Measurements from ENCODE around the gene STK16. TPM values are rescaled to one million over a fixed set of nuclear protein-coding genes. Genes with fewer than 3 reads are reported as not detected.

The STK16 gene, protein sequence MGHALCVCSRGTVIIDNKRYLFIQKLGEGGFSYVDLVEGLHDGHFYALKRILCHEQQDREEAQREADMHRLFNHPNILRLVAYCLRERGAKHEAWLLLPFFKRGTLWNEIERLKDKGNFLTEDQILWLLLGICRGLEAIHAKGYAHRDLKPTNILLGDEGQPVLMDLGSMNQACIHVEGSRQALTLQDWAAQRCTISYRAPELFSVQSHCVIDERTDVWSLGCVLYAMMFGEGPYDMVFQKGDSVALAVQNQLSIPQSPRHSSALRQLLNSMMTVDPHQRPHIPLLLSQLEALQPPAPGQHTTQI
- 23.7 and 42.6 TPM in 2 replicates for total RNA-seq

DNA sequence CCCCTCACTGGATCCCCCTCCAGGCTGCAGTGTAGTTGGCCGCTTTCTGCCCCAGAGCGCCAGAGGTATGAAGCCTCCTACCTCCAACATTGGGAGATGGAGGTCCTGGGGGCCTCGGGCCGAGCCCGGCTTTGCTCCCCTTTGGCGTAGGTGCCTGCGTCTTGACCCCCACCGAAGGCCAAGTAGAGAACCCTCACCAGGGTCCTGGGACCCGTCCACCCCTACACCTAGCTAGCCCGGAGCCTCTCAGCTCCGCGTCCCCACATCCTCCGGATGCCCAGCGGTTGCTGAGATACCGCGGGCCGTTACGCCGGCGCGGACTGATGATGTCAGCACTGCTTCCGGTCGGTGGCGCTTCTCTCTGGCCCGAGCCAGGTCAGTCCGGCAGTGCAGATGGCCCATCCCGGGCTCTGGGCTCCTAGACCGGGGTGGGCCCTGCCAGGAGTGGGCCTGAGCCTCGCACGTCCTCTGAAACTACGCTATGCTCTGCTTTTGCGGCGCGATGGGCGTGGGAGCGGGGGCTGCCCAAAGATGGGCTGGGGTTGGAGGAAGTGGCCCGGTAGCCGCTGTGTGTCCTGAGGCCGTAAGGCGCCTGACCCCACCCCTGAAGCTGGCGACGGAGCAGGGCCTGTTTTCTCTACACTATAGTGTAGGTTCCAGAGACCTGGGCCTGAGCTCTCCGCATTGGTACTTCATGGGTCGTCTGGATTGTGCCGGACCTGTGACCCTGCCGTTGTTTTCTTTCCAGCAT is at the start of gene STK16, which contains the start of gene GLB1L:
STK16 (plus strand) TSS at position 332 of the 751 bp plus-strand sequence. CDS start 521 bp downstream, outside the sequence.
GLB1L (minus strand) TSS at position 297 of the 751 bp plus-strand sequence. CDS start 1,871 bp downstream, outside the sequence.

DNA sequence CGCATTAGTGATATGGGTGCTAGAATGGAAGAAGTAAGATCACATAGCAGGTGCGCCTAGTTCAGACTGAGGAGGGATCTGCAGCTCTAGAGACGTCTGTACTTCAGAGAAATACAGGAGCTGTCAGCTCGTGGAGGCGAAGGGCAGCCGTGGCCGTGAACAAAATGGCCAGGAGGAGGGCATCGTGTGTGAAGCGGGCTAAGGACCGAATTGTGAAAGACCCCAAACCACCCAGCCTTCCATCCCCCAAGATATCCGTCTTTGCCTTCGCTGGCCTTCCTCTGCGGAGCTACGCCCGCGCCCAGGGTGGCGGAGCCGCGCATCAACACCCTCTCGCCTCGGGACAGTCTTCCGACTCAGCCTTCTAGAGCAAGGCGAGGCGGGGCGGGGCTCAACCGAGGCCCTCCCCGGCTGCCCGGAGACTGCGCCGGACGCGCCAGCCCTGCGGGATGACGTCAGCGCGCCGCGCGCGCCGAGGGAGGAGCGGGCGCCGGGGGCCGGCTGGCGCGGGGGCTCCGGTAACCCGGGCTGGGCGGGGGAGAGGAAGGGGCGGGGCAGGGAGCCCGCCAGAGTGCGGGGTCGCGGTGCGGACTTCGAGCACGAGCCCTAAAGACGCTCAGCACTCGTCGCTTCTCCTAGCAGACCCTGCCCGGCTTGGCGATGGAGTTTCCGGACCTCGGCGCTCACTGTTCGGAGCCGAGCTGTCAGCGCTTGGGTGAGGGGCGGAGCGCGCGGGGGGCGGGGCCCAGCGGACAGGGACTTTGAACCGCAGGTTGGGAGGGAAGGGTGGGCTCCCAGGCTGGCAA is 38.7 kb upstream of the STK16 start, which contains the start of gene ZFAND2B:
ZFAND2B (plus strand) TSS at position 455 of the 806 bp plus-strand sequence; CDS start at position 661, 206 bp downstream.

DNA sequence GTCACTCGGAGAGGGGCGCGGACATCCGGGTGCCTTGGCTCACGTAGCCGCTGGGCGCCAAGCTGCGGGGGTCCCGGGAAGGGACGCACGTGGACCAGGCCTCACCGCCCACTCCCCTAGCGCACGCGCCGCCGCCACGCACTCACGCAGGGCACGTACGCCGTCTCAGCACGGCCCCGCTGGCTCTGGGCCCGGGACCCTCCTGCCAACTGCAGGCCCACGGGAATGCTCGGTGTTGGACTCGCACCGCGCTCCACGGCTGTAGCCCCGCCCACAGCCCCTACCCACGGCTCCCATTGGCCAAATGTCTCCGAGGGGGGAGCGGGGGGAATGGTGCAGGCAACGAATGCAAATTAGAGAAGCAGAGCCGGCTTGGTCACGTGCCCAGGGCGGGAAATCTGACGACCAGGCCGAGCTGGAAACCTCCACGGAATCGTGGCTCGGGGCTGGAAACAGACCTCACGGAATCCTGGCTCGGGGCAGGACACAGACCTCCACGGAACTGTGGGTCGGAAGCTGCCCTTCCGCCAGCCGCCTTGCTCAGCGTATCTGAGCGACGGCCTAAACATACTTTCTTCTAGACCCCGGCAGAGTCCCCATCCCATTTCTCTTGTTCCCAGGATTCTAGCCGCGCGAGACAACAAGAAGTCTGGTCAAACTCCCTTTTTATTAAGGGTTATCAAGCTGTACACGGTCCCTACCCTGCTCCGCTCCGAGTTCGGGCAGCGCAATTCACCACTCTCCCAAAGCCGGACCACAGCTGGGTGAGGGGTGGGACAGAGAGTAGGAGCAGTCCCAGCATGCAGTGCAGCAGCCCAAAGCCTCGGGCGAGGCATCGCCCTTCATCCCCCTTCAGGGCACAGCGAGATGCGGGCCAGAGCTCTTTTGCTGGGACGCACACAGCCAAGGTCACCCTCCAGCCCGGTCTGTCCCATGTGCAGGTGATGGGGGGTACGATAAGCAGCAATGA is 26.3 kb upstream of the STK16 start, which contains the start of gene ABCB6:
ABCB6 (minus strand) TSS at position 227 of the 970 bp plus-strand sequence. CDS start 285 bp downstream, outside the sequence.

DNA sequence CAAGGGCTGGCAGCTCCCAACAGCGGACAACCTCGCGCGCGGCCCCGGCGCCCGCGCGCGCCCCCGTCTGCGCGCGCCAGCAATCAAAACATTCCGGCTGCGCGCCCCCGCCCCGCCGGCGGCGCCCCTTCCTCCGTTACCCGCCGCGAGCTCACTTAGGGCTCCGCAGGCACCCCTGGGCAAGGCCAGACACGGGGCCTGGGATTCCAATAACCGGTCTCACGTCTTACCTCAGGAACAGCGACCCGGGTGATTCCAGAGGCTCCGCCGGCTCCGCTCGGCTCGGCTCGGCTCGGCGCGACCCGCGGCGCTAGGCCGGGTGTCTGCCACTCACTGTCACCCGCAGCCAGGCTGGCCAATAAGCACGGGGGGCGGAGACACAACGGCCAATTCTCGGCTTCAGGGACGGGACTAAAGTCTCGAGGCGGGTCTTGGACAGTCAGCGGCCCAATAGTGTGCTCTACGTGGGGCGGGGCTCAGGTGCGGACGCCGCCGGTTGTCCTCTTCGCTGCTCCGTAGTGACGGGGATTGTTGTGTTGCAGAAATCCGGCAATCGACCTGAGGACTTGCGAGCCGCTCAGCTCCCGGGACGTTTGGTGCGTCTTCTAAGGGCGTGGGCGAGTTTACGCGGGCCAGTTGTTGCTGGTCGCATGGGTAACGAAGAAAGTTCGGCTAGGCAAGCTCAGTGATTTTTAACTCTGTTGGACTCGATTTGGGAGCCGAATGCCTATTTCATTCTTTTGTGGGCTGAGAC is 15.8 kb upstream of the STK16 start, which contains the start of the genes ANKZF1 and ATG9A:
ANKZF1 (plus strand) TSS at position 502 of the 754 bp plus-strand sequence. CDS start 452 bp downstream, outside the sequence.
ATG9A (minus strand) TSS at position 332 of the 754 bp plus-strand sequence. CDS start 1,612 bp downstream, outside the sequence.

DNA sequence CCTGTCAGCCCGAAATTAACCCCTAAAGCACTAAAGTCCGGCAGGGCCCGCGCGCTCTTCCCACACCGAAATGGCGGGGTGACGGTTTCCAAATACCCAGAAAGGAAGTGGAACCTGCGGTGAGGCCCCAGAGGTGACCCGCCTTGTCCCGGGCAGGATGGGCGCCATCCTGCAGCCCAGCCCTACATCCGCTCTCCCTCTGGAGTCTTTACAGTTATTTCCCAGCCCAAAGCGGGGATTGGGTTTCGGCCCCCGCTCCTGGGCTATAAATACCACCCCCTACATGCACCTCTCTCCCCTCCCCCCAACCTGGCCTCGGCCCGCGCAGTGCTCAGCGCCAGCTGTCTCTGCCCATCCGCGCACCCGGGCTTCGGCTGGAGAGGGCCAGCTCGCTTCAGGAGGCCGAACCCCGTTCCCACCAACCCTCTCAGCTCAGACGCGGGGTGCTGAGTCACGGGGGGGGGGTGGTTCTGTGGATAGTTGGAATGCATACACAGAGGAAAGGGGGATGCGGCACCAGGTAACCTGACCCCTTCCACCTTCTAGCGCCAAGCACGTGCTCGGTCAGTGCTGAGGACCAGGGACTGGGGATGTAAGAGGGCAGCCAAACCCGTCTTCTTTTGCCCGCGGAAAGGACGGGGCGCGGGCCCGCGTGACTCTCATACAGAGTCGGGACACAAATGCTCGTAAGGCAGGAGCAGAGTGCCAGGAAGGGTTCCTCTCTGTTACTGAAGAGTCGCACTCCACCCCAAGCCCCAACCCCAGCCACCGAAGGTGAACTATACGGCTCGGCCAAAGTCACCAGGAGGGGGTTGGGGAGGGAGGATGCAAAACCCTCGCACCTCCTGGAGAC is 7.8 kb downstream of the STK16 start, which contains the start of gene TUBA4B:
TUBA4B (plus strand) TSS at position 344 of the 853 bp plus-strand sequence; CDS start at position 509, 165 bp downstream.

DNA sequence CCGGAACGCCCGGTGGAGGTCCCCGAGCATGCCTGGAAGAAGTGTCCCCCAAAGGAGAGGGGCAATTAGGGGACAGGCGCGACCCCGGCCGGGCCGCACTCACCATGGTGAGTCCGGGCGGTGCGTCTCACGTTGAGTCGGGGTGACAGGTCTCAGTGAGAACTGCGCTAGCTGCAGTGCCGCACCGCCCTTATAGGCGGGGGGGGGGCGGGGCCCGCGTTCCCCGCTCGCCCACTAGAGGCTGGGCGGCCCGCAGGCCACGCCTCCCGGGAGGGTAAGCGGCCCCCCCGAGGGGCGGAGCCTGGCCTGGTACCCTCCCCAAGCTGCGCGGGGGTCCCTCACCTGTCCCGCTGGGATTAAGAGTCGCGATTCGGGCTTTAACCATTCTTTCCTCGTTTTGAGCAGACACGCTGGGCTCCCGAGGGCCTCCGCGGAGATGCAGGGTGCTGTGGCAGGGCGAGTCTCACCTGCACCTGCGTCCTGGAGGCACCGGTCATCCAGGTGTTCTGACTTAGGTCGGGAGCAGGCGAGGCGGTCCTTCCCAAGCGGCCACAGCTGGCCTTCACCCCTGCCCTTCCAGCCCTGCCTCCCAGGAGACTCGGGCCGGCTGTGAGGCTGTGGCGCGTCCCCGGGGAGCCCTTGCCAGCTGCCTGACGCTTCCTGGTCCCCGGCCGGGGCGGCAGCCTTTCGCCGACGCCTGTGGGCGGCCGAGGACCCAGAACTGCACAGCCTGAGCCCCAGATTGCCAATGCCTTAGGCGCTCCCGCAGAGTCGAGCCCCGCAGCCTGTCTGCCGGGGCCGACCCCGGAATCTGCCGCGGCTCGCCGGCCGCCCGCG is 8.7 kb downstream of the STK16 start, which contains the start of gene TUBA4A:
TUBA4A (minus strand) TSS at position 166 of the 837 bp plus-strand sequence; CDS start at position 106, 60 bp downstream.

DNA sequence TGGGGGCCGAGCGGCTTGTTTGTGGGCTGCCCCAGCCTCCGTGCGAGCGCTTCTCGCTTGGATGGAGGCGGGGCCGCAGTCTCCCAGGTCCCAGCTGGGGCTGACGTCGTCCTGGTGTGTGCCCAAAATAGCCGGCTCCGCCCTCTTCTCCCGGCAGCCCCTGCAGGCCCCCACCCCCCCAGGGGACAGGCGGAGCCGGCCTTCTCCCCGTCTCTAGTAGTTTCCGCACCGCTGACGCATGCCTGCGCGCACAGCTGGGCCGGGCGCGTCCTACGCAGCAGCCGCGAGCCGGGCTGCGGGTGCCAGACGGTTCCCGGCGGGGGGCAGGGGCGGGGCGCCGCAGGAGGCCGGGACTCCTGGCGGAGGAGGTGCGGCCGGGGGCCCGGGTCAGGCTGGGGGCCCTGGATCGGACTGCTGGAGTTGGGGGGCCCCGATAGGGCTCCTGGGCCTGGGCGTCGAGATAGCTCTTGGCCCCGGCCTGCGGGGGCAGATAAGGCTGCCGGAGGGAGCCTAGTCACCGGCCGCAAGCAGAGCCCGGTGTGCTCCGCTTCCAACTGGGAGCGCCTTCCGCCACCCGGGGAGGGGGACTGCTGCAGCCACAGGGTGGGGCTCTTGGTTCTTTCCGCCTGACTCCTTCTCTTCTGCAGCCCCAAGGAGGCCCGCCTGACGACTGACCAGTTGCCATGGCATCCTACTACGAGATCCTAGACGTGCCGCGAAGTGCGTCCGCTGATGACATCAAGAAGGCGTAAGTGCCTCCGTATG is 34.1 kb downstream of the STK16 start, which contains the start of gene DNAJB2:
DNAJB2 (plus strand) TSS at position 216 of the 765 bp plus-strand sequence; CDS start at position 684, 468 bp downstream.

Other genes with a start within 250 kb of the STK16 start
- not detected in 2 replicates for gene CFAP65, start 204.0 kb upstream of the STK16 start, total RNA-seq
- gene IHH, start 184.6 kb upstream of the STK16 start, total RNA-seq = not detected in 2 replicates
- 13.0 and 16.1 TPM in 2 replicates for gene NHEJ1, start 84.7 kb upstream of the STK16 start, total RNA-seq
- gene SLC23A3, start 75.5 kb upstream of the STK16 start, total RNA-seq = 0.65 and 1.1 TPM in 2 replicates
- gene CNPPD1, start 68.6 kb upstream of the STK16 start, total RNA-seq = 15.3 and 19.3 TPM in 2 replicates
- 40.9 and 60.9 TPM in 2 replicates for gene RETREG2, start 67.2 kb upstream of the STK16 start, total RNA-seq
- gene ZFAND2B, start 38.7 kb upstream of the STK16 start, total RNA-seq = 21.4 and 21.6 TPM in 2 replicates
- gene ABCB6, start 26.5 kb upstream of the STK16 start, total RNA-seq = 23.7 and 44.2 TPM in 2 replicates
- gene ATG9A, start 15.8 kb upstream of the STK16 start, total RNA-seq = 31.2 and 31.5 TPM in 2 replicates
- 17.2 and 23.1 TPM in 2 replicates for gene ANKZF1, start 15.7 kb upstream of the STK16 start, total RNA-seq
- gene GLB1L, start within 50 bp of the STK16 start, total RNA-seq = 4.0 and 6.2 TPM in 2 replicates
- gene TUBA4B, start 7.8 kb downstream of the STK16 start, total RNA-seq = not detected in 2 replicates
- 5.3 and 8.8 TPM in 2 replicates for gene TUBA4A, start 8.4 kb downstream of the STK16 start, total RNA-seq
- 13.2 and 13.3 TPM in 2 replicates for gene DNAJB2, start 33.9 kb downstream of the STK16 start, total RNA-seq
- under 0.01 and 1.5 TPM in 2 replicates for gene PTPRN, start 63.9 kb downstream of the STK16 start, total RNA-seq
- gene RESP18, start 87.3 kb downstream of the STK16 start, total RNA-seq = not detected in 2 replicates
- gene DNPEP, start 142.4 kb downstream of the STK16 start, total RNA-seq = 47.4 and 60.8 TPM in 2 replicates
- gene DES, start 172.9 kb downstream of the STK16 start, total RNA-seq = under 0.01 and 1.2 TPM in 2 replicates
- gene SPEG, start 189.4 kb downstream of the STK16 start, total RNA-seq = 0.30 and 0.32 TPM in 2 replicates